Right lobe of liver (tissue), 4 donors: ENCODE measurements around the gene RAB11FIP4.

Source experiments
- CTCF ChIP-seq, 4 donors: fragments of 200-600 bp in 3 of 4; fragments of 450-650 bp in 1 of 4; IDR thresholded peaks; one replicate each; pipeline versions ENCODE4 v1.5.1 to v1.8.0; 2016 to 2022; ENCODE audit warnings: antibody characterized with exemption in 4 of 4, mild to moderate bottlenecking in 2 of 4
- POLR2A ChIP-seq: fragments of 450-650 bp; IDR thresholded peaks from one replicate; pipeline ENCODE4 v1.6.1; 2017; ENCODE audit warnings: antibody characterized with exemption, mild to moderate bottlenecking
- donor health status: DM: no; HTN: no; CAD: no.
- donor health status: DM: no; HTN: no; CAD: no.
- donor health status: DM: no; HTN: yes; CAD: no.

- TF ChIP-seq POLR2A: no peak
- TF ChIP-seq CTCF (IDR thresholded peaks at IDR 0.05): no peak
These were observed 118.3 kb downstream of the RAB11FIP4 start for GRCh38 chr17:31509805-31510177.
